HUES64 (cell line): Measurements from ENCODE around the gene TOM1.

Source experiments
- H3K27ac ChIP-seq: 2 replicates; pipeline ENCODE4 v1.7.0; 2013; ENCODE audit warnings: low read depth, low read length, inconsistent platforms
- H3K27me3 ChIP-seq: 2 replicates; pipeline ENCODE4 v1.6.1; 2013; ENCODE audit warnings: mild to moderate bottlenecking, low read length; ENCODE audit not compliant: insufficient read depth
- H3K36me3 ChIP-seq: 2 replicates; pipeline ENCODE4 v1.6.1; 2013; ENCODE audit warnings: mild to moderate bottlenecking, low read length; ENCODE audit not compliant: insufficient read depth
- H3K4me1 ChIP-seq: 2 replicates; pipeline ENCODE4 v1.6.1; 2013; ENCODE audit warnings: mild to moderate bottlenecking, low read length, moderate library complexity; ENCODE audit not compliant: insufficient read depth
- H3K4me3 ChIP-seq: 2 replicates; pipeline ENCODE4 v1.5.1; 2013; ENCODE audit warnings: mild to moderate bottlenecking, low read length, moderate library complexity
- H3K9ac ChIP-seq: 2 replicates; pipeline ENCODE4 v1.6.1; 2013; ENCODE audit warnings: mild to moderate bottlenecking, low read depth, low read length
- H3K9me3 ChIP-seq: 2 replicates; pipeline ENCODE4 v1.6.1; 2013; ENCODE audit warnings: low read depth, low read length; ENCODE audit not compliant: insufficient read depth
- WGBS: fragments of 150-250, 120-280 bp; methylation state at CpG from one replicate; pipeline ENCODE4 v1.1.7; 2013; ENCODE audit warnings: missing lambda C conversion rate; 5-methylcytosine and 5-hydroxymethylcytosine counted together

Gene TOM1

DNA sequence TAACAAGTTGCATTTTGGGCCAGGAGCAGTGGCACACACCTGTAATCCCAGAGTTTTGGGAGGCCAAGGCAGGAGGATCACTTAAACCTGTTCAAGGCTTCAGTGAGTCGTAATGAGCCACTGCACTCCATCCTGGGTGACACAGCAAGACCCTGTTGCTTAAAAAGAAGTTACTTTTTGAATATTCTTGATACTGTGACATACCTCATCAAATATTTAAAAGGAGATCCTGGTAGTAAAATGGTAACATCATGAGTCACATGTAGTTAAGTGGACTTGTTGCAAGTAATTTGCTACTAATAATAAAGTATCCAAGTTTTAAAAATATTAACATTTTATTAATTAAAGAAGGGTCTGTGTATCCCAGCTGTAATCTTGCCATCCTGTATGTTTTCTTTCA is 24.1 kb upstream of the TOM1 start:
- H3K4me3 ChIP-seq = no peak overlapping the region
- H3K9ac ChIP-seq = no peak overlapping the region
- no peaks in the 10 kb centered on the region for H3K9me3 ChIP-seq
- H3K36me3 ChIP-seq = peaks cover 86% of the 10 kb centered on the region
- no peak overlapping the region for H3K27ac ChIP-seq
- no peaks in the 10 kb centered on the region for H3K4me1 ChIP-seq
- 89% methylated on average over 1 of the region's 1 CpG for WGBS
- H3K27me3 ChIP-seq = no peaks in the 10 kb centered on the region

DNA sequence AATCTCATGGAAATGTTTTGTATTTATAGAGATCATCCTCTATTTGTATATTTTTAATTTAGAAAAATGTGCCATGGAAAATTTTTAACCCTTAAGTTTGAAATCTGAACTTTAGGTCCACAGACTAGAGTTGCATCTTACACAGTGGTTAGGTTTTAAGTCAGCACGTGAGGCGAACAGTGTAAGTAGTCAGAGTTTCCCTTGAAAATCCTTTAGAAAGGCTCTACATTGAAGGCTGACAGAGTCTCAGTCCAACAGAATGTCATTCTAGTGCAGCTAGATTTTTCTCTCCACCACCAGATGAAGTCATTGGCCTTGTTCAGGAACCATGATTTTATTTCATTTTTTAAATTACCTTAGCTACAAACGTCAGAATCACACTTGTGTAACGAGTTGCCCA is 23.7 kb upstream of the TOM1 start:
- Histone ChIP-seq H3K9ac (no peak overlapping the region), H3K27ac (no peak overlapping the region), H3K4me3 (no peak overlapping the region), H3K36me3 (peaks cover 86% of the 10 kb centered on the region), H3K27me3 (no peaks in the 10 kb centered on the region), H3K4me1 (no peaks in the 10 kb centered on the region), H3K9me3 (no peaks in the 10 kb centered on the region)
- WGBS = 80% methylated on average over 3 of the region's 4 CpGs

DNA sequence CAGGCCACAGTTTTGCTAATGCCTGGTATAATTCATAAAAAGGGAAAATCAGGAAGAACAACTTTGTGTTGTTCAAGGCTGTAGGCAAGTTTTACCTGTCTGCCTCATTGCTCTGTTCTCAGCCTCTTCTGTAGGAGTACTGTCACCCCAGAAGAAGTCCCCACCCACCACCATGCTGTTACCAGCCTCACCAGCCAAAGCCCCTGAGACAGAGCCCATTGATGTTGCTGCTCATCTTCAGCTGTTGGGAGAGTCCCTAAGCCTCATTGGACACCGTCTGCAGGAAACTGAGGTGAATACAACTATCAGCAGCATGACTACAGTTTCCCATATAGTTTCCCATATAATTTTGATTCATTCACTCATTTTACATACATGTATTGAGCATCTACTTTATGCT is 11.6 kb upstream of the TOM1 start:
- no peaks in the 10 kb centered on the region for H3K9me3 ChIP-seq
- 94% methylated on average over 1 of the region's 1 CpG for WGBS
- H3K36me3 ChIP-seq = peaks cover 92% of the 10 kb centered on the region
- no peaks in the 10 kb centered on the region for H3K4me1 ChIP-seq
- H3K27ac ChIP-seq = no peak overlapping the region
- H3K27me3 ChIP-seq = no peaks in the 10 kb centered on the region
- H3K4me3 ChIP-seq = no peak overlapping the region
- H3K9ac ChIP-seq = no peak overlapping the region

DNA sequence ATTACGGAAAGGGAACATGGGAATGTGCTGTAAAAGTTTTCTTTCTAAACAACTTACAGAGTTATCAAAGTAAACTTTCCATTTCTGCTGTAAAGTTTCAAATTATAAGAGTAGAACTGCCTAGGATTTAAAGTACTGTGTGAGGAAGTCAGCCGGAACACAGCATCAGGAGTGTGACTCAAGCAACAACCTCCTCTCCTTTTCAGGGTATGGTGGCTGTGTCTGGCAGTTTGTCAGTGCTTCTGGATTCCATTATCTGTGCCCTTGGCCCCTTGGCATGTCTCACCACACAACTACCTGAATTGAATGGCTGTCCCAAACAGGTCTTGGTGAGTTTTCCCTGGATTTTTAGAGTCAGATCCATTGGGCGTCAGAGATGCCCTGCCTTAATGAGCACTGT is 6.9 kb upstream of the TOM1 start:
- Histone ChIP-seq H3K36me3 (peaks cover 93% of the 10 kb centered on the region), H3K9me3 (no peaks in the 10 kb centered on the region), H3K9ac (no peak overlapping the region), H3K27me3 (no peaks in the 10 kb centered on the region), H3K4me3 (no peak overlapping the region), H3K27ac (no peak overlapping the region), H3K4me1 (no peaks in the 10 kb centered on the region)
- WGBS = 98% methylated on average over 2 of the region's 3 CpGs

DNA sequence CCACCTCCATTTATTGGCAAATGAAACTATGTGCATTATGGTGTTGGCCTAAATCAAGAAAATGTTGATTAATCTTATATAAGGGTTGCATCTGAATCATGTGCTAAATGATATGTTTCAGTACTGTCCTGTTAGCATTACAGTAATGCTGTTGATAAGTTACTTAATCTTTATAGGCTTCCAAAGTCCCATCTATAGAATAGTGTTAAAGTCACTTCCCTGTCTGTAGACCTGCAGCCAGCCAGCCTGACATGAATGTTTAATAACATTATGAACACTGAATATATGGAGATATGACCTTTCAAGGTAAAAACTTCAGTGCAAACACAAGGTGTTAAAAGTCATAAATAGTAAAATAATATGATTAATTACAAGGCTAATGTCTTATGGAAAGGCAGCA is 3.6 kb upstream of the TOM1 start:
- Histone ChIP-seq H3K27me3 (no peaks in the 10 kb centered on the region), H3K9ac (no peak overlapping the region), H3K9me3 (no peaks in the 10 kb centered on the region), H3K4me3 (no peak overlapping the region), H3K4me1 (no peaks in the 10 kb centered on the region), H3K27ac (no peak overlapping the region), H3K36me3 (peaks cover 67% of the 10 kb centered on the region)

DNA sequence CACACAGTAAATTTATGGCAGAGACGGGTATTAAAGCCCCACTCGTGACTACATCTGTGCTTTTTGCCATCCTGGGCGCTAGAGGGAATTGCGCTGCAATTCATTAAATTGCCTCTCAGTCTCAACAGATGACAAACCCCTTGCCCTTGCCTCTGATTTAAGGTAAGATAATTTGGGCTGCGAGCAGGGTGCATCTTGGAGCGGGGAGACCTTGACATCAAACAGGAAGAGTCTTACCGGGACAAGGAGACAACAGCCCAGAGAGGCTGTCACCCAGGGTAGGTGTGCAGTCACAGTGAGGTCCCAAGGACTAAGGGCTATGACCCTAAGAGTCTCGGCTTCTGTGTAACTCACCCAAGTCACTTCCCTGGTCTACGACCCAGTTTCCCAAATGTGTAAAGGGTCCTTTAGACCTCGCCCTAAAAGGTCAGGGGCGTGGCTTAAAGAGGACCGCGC is 449 bp upstream of the TOM1 start:
- WGBS = 33% methylated on average over 13 of the region's 13 CpGs
- Histone ChIP-seq H3K36me3 (peaks cover 35% of the 10 kb centered on the region), H3K9ac (no peak overlapping the region), H3K27ac (peak overlapping the region; percentile 50; the same call in 1 of the 2 replicates), H3K27me3 (no peaks in the 10 kb centered on the region), H3K4me3 (peak overlapping the region; percentile 67), H3K9me3 (no peaks in the 10 kb centered on the region), H3K4me1 (no peaks in the 10 kb centered on the region)

DNA sequence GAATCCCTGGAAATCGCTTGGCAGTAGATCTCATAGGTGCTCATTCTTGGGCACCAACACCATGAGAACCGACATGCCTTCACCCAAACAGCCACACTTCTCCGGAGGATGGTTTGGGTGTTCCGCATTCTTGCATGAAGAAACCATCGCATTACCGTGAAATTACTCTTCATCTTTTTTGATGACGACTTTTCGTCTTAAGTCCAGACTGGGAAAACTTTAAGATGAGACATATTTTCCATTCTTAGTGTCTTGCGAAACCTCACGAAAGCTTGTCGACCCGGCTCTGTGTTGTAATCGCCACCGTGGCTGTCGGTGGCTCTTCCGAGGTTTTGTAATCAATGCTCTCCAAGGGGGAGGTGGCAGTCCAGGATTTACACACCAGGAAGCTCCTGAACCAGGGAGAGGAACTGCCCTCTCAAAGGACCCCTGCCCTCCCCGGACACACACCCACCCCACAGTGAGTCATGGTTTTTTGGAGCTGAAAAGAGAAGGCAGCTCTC is 1.7 kb downstream of the TOM1 start:
- Histone ChIP-seq H3K4me3 (peak overlapping the region; percentile 67; the same call in 1 of the 2 replicates), H3K4me1 (no peaks in the 10 kb centered on the region; the same call in 1 of the 2 replicates), H3K27me3 (no peaks in the 10 kb centered on the region), H3K9ac (no peak overlapping the region), H3K9me3 (no peaks in the 10 kb centered on the region), H3K27ac (no peak overlapping the region), H3K36me3 (peaks cover 13% of the 10 kb centered on the region)
- WGBS = 91% methylated on average over 17 of the region's 17 CpGs

DNA sequence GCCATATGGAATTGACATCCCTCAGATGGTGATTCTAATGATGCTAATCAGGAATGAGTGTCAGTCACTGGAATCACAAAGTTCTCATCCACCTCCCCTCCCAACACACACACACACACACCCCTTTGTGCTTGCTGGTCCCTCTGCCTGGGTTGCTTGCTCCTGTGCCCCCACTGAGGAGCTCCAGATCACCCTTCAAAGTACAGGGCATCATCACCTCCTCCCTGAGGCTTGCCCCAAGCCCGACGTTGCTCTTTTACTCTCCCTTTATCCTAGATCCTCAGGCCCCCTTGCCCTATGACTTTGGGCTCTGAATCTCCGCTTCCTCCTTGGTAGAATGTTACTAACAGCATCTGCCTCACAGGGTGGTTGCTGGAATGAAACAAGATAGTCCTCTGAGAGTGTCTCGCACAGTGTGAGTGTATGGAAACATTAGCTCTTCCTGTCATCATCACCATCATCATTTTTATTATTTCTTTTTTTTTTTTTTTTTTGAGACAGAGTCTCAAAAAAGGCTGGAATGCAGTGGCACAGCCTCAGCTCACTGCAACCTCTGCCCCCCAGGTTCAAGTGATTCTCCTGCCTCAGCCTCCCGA is 3.4 kb downstream of the TOM1 start:
- H3K4me1 ChIP-seq = peaks cover 4% of the 10 kb centered on the region; the same call in 1 of the 2 replicates
- H3K9ac ChIP-seq = no peak overlapping the region
- 0 out of 2 replicates have a peak, but pooled peaks cover under 1% of the 10 kb centered on the region for H3K36me3 ChIP-seq
- H3K4me3 ChIP-seq = no peak overlapping the region
- WGBS = 72% methylated on average over 4 of the region's 5 CpGs
- no peaks in the 10 kb centered on the region for H3K27me3 ChIP-seq
- H3K27ac ChIP-seq = no peak overlapping the region
- H3K9me3 ChIP-seq = no peaks in the 10 kb centered on the region

DNA sequence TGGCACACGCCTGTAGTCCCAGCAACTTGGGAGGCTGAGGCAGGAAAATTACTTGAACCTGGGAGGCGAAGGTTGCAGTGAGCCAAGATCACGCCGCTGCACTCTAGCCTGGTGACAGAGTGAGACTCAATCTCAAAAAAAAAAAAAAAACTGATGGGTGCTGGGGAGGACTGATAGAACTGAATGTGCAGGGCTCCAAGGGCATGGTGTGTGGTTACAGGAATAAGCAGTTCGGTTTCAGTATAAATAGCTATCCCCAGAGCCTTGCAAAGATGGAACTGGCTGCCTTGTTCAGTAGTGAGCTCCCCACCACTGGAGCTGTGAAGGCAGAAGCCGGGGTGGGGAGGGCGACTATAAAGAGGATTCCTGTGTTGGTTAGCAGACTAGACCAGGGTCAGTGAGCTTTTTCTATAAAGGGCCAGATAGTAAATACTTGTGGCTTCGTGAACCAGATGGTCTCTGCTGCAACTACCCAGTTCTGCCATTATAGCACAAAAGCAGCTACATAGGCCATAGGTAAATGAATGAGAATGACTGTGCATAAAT is 5.9 kb downstream of the TOM1 start:
- Histone ChIP-seq H3K4me1 (peaks cover 4% of the 10 kb centered on the region; the same call in 1 of the 2 replicates), H3K27ac (no peak overlapping the region), H3K9me3 (no peaks in the 10 kb centered on the region), H3K27me3 (no peaks in the 10 kb centered on the region), H3K9ac (no peak overlapping the region), H3K4me3 (no peak overlapping the region), H3K36me3 (no peaks in the 10 kb centered on the region)
- 91% methylated on average over 8 of the region's 8 CpGs for WGBS

DNA sequence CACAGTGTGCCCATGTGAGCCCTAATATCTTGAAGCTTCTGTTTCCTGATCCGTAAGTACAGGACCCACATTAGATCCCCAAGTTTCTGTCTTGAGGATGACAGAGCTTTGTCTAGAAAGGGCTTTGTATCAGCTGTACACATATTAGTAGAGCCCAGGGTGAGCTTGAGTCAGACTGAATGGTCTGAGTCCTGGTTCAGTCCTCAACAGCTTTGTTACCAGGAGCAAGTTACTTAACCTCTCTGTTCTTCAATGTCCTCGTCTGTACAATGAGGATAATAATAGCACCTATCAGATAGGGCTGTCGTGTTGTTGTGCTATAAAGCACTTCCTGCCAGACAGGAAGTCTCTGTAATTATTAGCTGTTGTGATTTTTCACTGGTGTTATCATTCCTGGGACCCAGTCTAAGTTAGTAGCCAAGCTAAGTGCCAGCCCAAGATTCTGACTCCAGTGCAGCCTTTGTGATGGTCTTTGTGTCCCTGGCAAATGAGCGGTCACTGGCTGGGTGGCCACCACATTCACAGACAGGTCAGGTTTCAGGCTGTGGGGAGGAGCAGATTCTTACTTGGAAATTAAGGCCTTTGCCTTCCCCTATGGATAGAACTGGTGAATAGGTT is 6.8 kb downstream of the TOM1 start:
- H3K36me3 ChIP-seq = no peaks in the 10 kb centered on the region
- H3K27me3 ChIP-seq = no peaks in the 10 kb centered on the region
- H3K9ac ChIP-seq = no peak overlapping the region
- no peak overlapping the region for H3K27ac ChIP-seq
- H3K9me3 ChIP-seq = no peaks in the 10 kb centered on the region
- 71% methylated on average over 4 of the region's 4 CpGs for WGBS
- H3K4me3 ChIP-seq = no peak overlapping the region
- H3K4me1 ChIP-seq = peaks cover 4% of the 10 kb centered on the region; the same call in 1 of the 2 replicates

DNA sequence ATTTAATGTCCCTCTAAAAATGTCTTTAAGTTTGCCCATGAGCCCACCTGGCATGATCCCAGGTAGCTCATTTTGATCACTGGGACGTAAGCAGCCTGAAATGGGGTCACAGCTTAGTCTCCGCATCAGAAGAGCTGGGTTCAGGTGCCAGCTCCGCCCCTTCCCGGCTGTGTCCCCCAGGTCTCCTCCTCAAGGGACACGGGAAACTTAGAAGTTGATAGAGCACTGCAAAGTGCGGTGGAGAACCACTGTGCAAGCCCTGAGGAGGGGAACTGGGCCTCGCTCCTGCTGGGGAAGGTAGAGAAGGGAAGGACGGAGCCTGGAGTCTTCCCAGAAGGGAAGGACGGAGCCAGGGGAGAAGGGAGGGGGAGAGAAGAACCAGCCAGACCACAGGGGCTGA is 7.7 kb downstream of the TOM1 start:
- Histone ChIP-seq H3K9ac (no peak overlapping the region), H3K27ac (no peak overlapping the region)
- 83% methylated on average over 9 of the region's 9 CpGs for WGBS

More for the DNA sequence above, 7.7 kb downstream of the TOM1 start:
- Histone ChIP-seq H3K27me3 (no peaks in the 10 kb centered on the region), H3K36me3 (no peaks in the 10 kb centered on the region), H3K9me3 (no peaks in the 10 kb centered on the region), H3K4me1 (peaks cover 4% of the 10 kb centered on the region; the same call in 1 of the 2 replicates), H3K4me3 (no peak overlapping the region)
